GM13977 (cell line): ENCODE data around the gene GABRD.

Experiments used
- DNase-seq: peaks from one replicate; pipeline ENCODE4 v3.0.0; 2012; ENCODE audit warnings: low spot score
- in situ Hi-C: fragments of 300-500 bp; cut with MboI; formaldehyde crosslinking; loops from one replicate; pipeline ENCODE4 v1.12.0; 2022; ENCODE audit warnings: low sequenced_read_pairs, low pct_unique_long_range_greater_than_20kb, mixed read lengths, inconsistent platforms; ENCODE audit not compliant: unreplicated experiment
- TF ChIP-seq, protein P1 (sequence below): IDR thresholded peaks from 2 replicates; pipeline ENCODE4 v1.5.1; 2012; ENCODE audit warnings: mild to moderate bottlenecking, control low read depth; ENCODE audit not compliant: insufficient read depth; ENCODE audit errors: extremely low read depth, missing control alignments

Gene GABRD

DNA sequence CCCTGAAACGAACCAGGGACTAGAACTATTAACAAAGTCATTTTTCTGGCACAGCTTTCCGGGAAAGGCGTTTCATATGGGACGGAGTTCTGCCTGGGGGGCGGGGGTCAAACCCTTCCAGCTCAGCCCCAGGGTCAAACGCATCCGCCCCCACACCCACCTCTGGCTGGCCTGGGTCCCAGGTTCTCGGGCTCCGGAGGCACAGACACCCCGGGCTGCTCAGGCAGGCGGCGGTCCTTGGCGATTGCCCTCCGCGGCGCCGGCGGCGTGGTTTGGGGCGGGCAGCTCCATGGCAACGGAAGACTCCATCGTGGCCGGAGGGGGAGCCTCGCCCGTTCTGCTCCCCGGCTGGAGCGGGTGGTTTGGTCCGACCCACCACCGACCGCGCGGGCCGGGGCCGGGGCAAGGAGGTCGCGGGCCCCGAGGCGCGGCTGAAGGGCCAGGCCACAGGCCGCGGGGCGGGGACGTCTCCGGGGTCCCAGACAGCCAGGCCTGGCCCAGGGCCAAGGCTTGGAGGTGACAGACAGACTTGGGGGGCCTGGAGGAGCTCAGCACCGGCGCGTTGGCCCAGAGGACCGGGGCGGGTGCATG is 15.5 kb upstream of the GABRD start, which contains the start of gene CFAP74:
Gene CFAP74, minus strand, starts transcription at position 246 of the 591 bp plus-strand sequence. CDS start 12,830 bp downstream, outside the sequence.
- in situ Hi-C loops = no loop called here
- no peak for DNase-seq
- TF ChIP-seq, protein P1, sequence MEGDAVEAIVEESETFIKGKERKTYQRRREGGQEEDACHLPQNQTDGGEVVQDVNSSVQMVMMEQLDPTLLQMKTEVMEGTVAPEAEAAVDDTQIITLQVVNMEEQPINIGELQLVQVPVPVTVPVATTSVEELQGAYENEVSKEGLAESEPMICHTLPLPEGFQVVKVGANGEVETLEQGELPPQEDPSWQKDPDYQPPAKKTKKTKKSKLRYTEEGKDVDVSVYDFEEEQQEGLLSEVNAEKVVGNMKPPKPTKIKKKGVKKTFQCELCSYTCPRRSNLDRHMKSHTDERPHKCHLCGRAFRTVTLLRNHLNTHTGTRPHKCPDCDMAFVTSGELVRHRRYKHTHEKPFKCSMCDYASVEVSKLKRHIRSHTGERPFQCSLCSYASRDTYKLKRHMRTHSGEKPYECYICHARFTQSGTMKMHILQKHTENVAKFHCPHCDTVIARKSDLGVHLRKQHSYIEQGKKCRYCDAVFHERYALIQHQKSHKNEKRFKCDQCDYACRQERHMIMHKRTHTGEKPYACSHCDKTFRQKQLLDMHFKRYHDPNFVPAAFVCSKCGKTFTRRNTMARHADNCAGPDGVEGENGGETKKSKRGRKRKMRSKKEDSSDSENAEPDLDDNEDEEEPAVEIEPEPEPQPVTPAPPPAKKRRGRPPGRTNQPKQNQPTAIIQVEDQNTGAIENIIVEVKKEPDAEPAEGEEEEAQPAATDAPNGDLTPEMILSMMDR = no peak

DNA sequence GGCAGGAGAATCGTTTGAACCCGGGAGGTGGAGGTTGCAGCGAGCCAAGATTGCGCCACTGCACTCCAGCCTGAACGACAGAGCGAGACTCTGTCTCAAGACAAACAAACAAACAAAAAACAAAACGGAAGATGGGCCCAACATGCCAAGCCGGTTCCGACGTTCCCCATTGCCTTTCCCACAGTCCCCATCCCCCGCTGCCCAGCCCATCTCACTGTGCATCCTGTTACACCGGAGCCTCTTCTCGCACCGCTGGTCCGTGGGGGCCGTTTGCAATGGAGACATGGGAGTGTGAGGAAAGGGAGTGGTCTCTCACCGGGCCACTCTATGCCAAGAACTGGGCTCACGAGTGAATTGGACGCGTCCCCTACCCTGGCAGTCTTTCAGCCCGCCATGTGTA is 14.3 kb upstream of the GABRD start:
- in situ Hi-C loops = no loop called here
- no peak for DNase-seq
- TF ChIP-seq, protein P1 = no peak

DNA sequence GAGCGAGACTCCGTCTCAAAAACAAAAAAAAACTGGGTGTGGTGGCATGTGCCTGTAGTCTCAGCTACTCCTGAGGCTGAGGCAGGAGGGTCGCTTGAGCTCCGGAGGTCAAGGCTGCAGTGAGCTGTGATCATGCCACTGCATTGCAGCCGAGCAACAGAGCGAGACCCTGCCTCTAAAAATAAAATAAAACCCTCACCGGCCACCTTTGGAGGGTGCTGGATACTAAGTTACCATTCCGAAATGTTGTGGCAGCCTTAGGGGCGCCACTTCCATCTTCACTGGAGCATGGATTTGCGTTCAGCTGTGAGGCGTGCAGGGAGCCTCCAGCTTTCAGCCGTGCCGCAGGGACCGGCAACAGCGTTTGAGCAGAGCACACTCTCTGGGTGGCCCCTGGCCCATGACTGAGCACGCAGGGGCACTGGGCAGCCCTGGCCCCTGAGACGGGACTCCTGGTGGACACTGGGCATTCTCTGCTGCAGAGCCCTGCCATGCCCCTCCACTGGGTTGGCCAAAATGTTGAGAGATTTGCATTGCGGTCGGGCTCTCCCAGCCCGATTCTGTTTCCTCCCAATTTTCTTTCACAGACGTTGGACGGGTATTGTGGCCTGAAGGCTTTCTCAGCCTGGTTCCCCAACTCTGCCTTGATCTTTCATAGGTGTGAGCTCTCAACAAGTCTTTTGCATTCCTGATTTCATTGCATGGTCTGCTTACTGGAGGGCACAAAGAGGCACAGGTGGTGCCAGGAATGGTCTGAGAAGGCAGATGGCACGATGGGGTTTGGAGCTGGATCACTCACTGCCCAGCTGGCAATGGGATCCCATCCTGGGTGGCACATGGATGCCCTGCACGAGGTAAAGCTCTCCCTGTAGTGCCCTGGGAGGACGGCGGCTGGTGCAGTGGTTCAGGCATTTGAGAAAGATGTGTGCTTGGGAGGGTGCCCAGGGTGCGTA is 9.8 kb upstream of the GABRD start:
- in situ Hi-C loops = no loop called here
- no peak for DNase-seq
- TF ChIP-seq, protein P1 = no peak

DNA sequence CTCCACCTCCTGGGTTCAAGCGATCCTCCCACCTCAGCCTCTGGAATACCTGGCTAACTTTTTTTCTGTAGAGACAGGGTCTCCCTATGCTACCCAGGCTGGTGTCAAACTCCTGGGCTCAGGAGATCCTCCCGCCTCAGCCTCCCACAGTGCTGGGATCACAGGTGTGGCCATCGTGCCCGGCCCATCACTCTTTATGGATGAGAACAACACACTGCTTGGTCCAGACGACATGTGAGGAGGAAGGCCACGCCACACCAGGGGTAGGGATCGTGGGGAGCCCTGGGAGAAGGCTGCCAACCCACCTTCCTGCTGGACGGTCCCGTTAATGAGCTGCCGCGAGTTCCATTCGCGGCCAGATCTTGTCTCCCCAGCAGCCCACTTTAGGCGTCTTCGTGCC is 5.0 kb upstream of the GABRD start:
- in situ Hi-C loops = no loop called here
- TF ChIP-seq, protein P1 = no peak
- no peak for DNase-seq

DNA sequence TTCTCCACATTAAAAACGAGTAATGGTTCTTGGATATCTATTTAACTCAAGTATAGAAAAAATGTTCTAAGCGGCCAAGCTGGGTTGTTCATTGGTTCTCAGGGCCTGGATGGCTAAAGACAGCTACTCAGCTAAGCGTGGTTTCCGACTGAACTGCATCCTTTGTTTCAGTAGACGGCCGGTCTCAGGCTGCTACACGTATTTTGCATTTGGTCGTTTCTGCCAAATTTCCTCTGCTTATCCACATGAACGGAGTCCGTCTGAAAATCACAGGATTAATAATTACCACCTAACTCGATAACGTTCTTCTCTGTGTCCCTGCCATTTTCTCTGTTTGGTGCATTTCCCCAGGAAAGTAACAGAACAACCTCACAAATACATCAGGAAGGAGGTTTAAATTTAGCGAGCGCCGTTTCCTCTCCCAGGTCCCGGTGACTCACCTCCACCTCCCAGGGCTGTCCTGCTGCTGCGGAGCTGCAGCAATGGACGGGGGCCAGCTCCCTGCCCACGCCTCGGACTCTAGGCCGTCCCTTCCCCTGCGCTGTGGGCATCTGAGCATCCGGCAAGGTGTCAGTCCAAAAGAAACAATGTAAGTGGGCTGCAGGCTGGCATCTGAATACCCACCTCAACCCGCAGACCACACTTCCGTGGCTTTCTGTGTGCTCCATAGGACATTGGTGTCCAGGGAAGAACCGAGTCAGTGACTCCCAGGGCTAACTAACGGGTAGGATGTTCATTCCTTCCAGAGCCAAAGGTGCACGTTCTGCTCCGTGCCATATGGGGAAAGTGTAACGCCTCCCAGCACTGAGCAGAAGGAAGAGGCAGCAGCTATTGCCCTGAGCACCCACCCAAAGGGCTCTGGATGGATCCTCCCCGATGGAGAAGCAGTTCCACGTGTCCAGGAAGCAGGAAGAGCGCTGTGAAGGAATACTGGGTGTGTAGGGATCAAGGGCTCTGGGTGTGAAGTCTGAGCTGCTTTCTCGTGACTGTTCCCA is 4.1 kb upstream of the GABRD start:
- no peak for DNase-seq
- TF ChIP-seq, protein P1 = no peak
- in situ Hi-C loops = no loop called here

DNA sequence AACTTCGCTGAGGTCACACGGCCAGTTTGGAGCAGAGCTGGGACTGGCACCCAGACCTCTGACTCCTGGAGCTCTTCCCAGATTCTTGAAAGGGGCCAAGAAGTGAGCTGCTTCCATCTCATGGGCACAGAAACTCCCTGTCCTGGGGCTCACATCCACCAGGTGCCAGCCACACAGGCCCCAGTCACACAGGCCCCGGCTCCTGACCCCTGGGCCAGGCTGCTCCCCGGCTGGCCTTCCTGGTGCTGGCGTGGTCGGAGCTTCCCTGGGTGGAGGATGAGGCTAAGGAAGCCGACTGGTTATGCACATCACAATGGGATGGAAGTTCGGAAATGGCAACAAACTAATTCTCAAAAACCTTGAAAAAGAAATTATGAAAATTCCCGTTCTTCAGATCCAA is 3.0 kb upstream of the GABRD start:
- in situ Hi-C loops = no loop called here
- DNase-seq = no peak
- TF ChIP-seq, protein P1 = no peak
